Peyer's patch (tissue), 4 donors: Measurements from ENCODE around the gene RCN2.

ENCODE experiments used
- CTCF ChIP-seq, 6 experiments: fragments of 450-650 bp in 4 of 6; fragments of 200-600 bp in 2 of 6; sonication (generic) in 1 of 6; IDR thresholded peaks; one replicate each; pipeline ENCODE4 v1.5.1; 2017 to 2019; ENCODE audit warnings: antibody characterized with exemption in 6 of 6, mild to moderate bottlenecking in 3 of 6, moderate library complexity in 1 of 6
- POLR2A ChIP-seq, 2 donors: fragments of 450-650 bp; IDR thresholded peaks; one replicate each; pipeline ENCODE4 v1.5.1; 2017; ENCODE audit warnings: antibody characterized with exemption in 2 of 2, mild to moderate bottlenecking in 2 of 2, moderate library complexity in 2 of 2

DNA sequence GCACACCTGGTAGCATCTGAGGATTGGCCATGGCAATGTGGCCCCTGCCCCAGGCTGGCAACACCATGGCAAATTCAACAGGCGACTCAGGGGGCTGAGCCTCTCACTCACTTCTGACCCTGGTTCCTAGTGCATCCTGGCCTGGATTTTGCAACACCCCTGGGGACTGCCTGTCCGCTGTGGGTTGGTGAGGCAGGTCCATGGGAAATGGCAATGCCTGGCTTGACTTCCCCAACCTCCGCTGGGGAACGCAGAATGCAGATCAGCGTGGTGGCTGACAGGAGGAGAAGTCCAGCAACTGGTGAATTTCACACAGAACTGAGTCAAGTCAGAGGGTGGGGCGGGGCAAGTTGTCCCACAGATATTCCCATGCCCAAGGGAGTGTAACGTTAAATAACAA is 59.5 kb downstream of the RCN2 start:
- TF ChIP-seq CTCF (IDR thresholded peaks at IDR 0.05) (no peak), POLR2A (IDR thresholded peaks at IDR 0.05) (no peak)
